ENCODE measurements around the gene NKD2.

DNA sequence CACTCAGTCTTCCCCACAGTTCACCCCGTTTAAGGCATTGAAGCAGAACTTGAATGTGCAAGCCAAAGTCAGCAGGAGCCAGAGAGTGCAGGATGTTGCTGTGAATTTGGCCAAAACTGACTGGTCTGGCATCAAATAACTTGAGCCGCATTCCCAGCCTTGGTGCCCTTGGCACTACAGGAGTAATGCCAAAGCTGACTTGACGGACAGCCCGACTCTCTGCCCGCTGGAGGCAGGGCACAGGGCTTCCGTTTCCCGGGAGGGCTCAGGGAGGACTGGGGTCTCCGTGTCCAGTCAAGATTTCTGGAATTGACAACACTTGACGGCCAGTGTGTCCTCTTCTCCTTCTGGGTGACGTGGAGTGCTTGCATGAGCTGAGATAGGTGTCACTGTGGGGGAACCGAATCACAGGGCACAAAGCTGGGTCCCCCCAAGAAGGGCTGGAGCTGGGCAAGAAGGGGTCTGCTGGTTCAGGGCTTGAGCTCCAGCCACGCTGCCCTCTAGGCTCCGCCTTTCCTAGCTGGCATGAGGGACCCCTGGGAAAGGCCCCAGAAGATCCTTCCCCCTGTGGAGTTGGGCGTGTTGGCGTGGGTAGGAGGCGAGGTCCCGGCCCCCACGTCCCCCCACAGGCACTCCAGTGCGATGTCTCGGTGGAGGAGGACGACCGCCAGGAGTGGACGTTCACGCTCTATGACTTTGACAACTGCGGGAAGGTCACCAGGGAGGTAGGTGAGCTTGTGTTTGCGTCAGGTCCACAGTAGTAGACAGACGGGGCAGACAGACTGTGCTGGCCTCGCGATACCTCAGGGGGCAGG is 25.2 kb downstream of the NKD2 start:
- TF ChIP-seq, protein P1, sequence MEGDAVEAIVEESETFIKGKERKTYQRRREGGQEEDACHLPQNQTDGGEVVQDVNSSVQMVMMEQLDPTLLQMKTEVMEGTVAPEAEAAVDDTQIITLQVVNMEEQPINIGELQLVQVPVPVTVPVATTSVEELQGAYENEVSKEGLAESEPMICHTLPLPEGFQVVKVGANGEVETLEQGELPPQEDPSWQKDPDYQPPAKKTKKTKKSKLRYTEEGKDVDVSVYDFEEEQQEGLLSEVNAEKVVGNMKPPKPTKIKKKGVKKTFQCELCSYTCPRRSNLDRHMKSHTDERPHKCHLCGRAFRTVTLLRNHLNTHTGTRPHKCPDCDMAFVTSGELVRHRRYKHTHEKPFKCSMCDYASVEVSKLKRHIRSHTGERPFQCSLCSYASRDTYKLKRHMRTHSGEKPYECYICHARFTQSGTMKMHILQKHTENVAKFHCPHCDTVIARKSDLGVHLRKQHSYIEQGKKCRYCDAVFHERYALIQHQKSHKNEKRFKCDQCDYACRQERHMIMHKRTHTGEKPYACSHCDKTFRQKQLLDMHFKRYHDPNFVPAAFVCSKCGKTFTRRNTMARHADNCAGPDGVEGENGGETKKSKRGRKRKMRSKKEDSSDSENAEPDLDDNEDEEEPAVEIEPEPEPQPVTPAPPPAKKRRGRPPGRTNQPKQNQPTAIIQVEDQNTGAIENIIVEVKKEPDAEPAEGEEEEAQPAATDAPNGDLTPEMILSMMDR (conservative IDR thresholded peaks at IDR 0.05; ENCODE audit: low read length), result no peak
- TF ChIP-seq EZH2phosphoT487 (IDR thresholded peaks at IDR 0.05; ENCODE audit: borderline replicate concordance, low read depth, low read length), result no peak

Data from OCI-LY7 (cell line).